OCI-LY1 (cell line): ENCODE measurements around the gene OR52R1.

Source experiments
- CTCF ChIP-seq: fragments of 200-600 bp; sonication (generic), shearing (Covaris generic); IDR thresholded peaks from 2 replicates; pipeline ENCODE4 v1.5.1; 2017; ENCODE audit warnings: mild to moderate bottlenecking, antibody characterized with exemption, low read length, moderate library complexity, mixed read lengths
- EZH2 ChIP-seq: fragments of 200-600 bp; sonication (generic), shearing (Covaris generic); IDR thresholded peaks from 2 replicates; pipeline ENCODE4 v1.8.0; 2017; ENCODE audit warnings: borderline replicate concordance, mixed run types, mild to moderate bottlenecking, antibody characterized with exemption, low read length, moderate library complexity, mixed read lengths

- TF ChIP-seq EZH2, result no peak
- no peak for TF ChIP-seq CTCF
These were observed 21.7 kb downstream of the OR52R1 start for GRCh38 chr11:4782454-4782853.
